HCT116 (cell line): ENCODE data around the gene PRRT2. TPM values are rescaled to one million over a fixed set of nuclear protein-coding genes. Genes with fewer than 3 reads are reported as not detected.
A peak's percentile ranks its signal among the peaks of the same experiment; 100 is the strongest.
"Not testable (repeated sequence)": the region's sequence is repeated elsewhere in the genome, so short reads cannot be mapped to it uniquely, and the experiment has no call there.

ENCODE experiments used
- ATAC-seq: fragments of 200-7000 bp; cut with Tn5 transposase; 2 replicates; pipeline ENCODE4 v1.9.1; 2020; ENCODE audit warnings: mild to moderate bottlenecking, moderate library complexity
- BruUV-seq: library from RNA; stranded (reverse); fragments of 400-500 nt; replicated peaks from 2 replicates; lab custom pipeline; 2021; lab: Mats Ljungman, UMichigan
- CTCF ChIA-PET: fragments of 300-600 bp; sonication (Branson Sonifier 250); formaldehyde crosslinking; loops from one replicate; lab custom pipeline; 2021; ENCODE audit warnings: antibody characterized with exemption; lab: Charles Lee
- POLR2A ChIA-PET: fragments of 300-600, 350-600 bp; sonication (Branson Sonifier 250); formaldehyde crosslinking; loops from one replicate; lab custom pipeline; 2021; ENCODE audit warnings: antibody characterized with exemption; lab: Charles Lee
- RAD21 ChIA-PET, 2 experiments: fragments of 300-600 bp; sonication (Branson Sonifier 250); formaldehyde crosslinking; loops; one replicate each; lab custom pipeline; 2023; ENCODE audit warnings: low total read pairs in 2 of 2; ENCODE audit not compliant: uncharacterized antibody in 2 of 2, unreplicated experiment in 2 of 2, low non-redundant PET in 1 of 2; lab: Charles Lee
- DNase-seq: peaks from one replicate; pipeline ENCODE4 v3.0.0-alpha.2; 2010; ENCODE audit warnings: low read depth, low spot score
- H2AFZ ChIP-seq: fragments of 200-600 bp; shearing (Covaris generic), sonication (generic); 2 replicates; pipeline ENCODE4 v1.6.1; 2017; ENCODE audit warnings: low read depth, mixed run types, mixed read lengths, antibody characterized with exemption, low read length; ENCODE audit not compliant: poor library complexity, severe bottlenecking
- H3K27ac ChIP-seq: 2 replicates; pipeline ENCODE4 v1.5.1; 2012; ENCODE audit warnings: low read depth, low read length
- H3K27me3 ChIP-seq: fragments of 200-600 bp; sonication (generic); 2 replicates; pipeline ENCODE4 v1.6.1; 2016; ENCODE audit warnings: mixed run types, low read length, mixed read lengths; ENCODE audit not compliant: insufficient read depth
- H3K36me3 ChIP-seq, 2 experiments: fragments of 200-500 bp in 1 of 2; fragments of 200-600 bp in 1 of 2; sonication (Bioruptor generic) in 1 of 2; sonication (generic) in 1 of 2; 2 replicates each; pipeline versions ENCODE4 v1.5.1 to v1.6.1; 2014 to 2016; ENCODE audit warnings: low read length in 2 of 2, inconsistent platforms in 1 of 2, mixed read lengths in 1 of 2, mixed run types in 1 of 2; ENCODE audit not compliant: insufficient read depth in 2 of 2, control insufficient read depth in 1 of 2
- H3K4me1 ChIP-seq, 2 experiments: fragments of 200-600 bp in 1 of 2; sonication (generic) in 1 of 2; 2 replicates each; pipeline versions ENCODE4 v1.5.1 to v1.6.1; 2012 to 2017; ENCODE audit warnings: low read length in 2 of 2, inconsistent platforms in 1 of 2, mild to moderate bottlenecking in 1 of 2, mixed read lengths in 1 of 2, mixed run types in 1 of 2, moderate library complexity in 1 of 2; ENCODE audit not compliant: insufficient read depth in 2 of 2, control insufficient read depth in 1 of 2
- H3K4me2 ChIP-seq: fragments of 200-600 bp; sonication (generic); 2 replicates; pipeline ENCODE4 v1.6.1; 2017; ENCODE audit warnings: mixed run types, low read length, mixed read lengths
- H3K4me3 ChIP-seq, 2 experiments: fragments of 200-600 bp in 1 of 2; sonication (generic) in 1 of 2; replicated peaks in 1 of 2; 2 replicates each; pipeline ENCODE4 v1.5.1; 2011 to 2016; ENCODE audit warnings: low read length in 2 of 2, control low read depth in 1 of 2, low read depth in 1 of 2, mild to moderate bottlenecking in 1 of 2, mixed read lengths in 1 of 2, mixed run types in 1 of 2
- H3K79me2 ChIP-seq: fragments of 200-600 bp; sonication (generic); 2 replicates; pipeline ENCODE4 v1.6.1; 2017; ENCODE audit warnings: mild to moderate bottlenecking, mixed run types, low read length, moderate library complexity, mixed read lengths; ENCODE audit not compliant: insufficient read depth
- H3K9ac ChIP-seq: fragments of 200-600 bp; sonication (generic); 2 replicates; pipeline ENCODE4 v1.6.1; 2016; ENCODE audit warnings: low read length, mixed read lengths
- H3K9me2 ChIP-seq: fragments of 200-600 bp; sonication (generic), shearing (Covaris generic); 2 replicates; pipeline ENCODE4 v1.6.1; 2017; ENCODE audit warnings: mixed run types, mild to moderate bottlenecking, moderate library complexity; ENCODE audit not compliant: insufficient read depth
- H3K9me3 ChIP-seq, 2 experiments: fragments of 200-500 bp in 1 of 2; fragments of 200-600 bp in 1 of 2; sonication (Bioruptor generic) in 1 of 2; sonication (generic) in 1 of 2; 2 replicates each; pipeline ENCODE4 v1.6.1; 2014 to 2017; ENCODE audit warnings: low read length in 2 of 2, mixed read lengths in 2 of 2, inconsistent platforms in 1 of 2, low read depth in 1 of 2, mild to moderate bottlenecking in 1 of 2, mixed run types in 1 of 2, moderate library complexity in 1 of 2; ENCODE audit not compliant: control insufficient read depth in 1 of 2, insufficient read depth in 1 of 2
- H4K20me1 ChIP-seq: fragments of 200-600 bp; sonication (generic), shearing (Covaris generic); 2 replicates; pipeline ENCODE4 v1.6.1; 2017; ENCODE audit warnings: mixed run types, mild to moderate bottlenecking, moderate library complexity; ENCODE audit not compliant: insufficient read depth
- CEBPB ChIP-seq: IDR thresholded peaks from 2 replicates; pipeline ENCODE4 v1.6.1; 2012; ENCODE audit warnings: low read depth
- EGR1 ChIP-seq: IDR thresholded peaks from 2 replicates; pipeline ENCODE4 v1.6.1; 2012; ENCODE audit warnings: low read depth
- SIN3A ChIP-seq: IDR thresholded peaks from 2 replicates; pipeline ENCODE4 v1.6.1; 2012; ENCODE audit warnings: low read depth
- SP1 ChIP-seq: IDR thresholded peaks from 2 replicates; pipeline ENCODE4 v1.6.1; 2012; ENCODE audit warnings: low read depth
- intact Hi-C: fragments of 100-400 bp; cut with micrococcal nuclease; formaldehyde crosslinking; loops from 2 replicates; pipeline ENCODE4 v1.10.0; 2022
- total RNA-seq: library from RNA; stranded (reverse); gene quantifications from one replicate; pipeline ENCODE4 v1.2.1, GENCODE V29; 2021; ENCODE audit not compliant: unreplicated experiment
- TF ChIP-seq, protein P1 (sequence below): IDR thresholded peaks from 2 replicates; pipeline ENCODE4 v1.6.1; 2012
- TF ChIP-seq, protein P2 (sequence below), 3 experiments: fragments of 200-600 bp in 1 of 3; sonication (generic) in 1 of 3; IDR thresholded peaks in 2 of 3; conservative IDR thresholded peaks in 1 of 3; 2 replicates each; pipeline ENCODE4 v1.5.1; 2012 to 2017; ENCODE audit warnings: low read depth in 2 of 3, low read length in 2 of 3, antibody characterized with exemption in 1 of 3, borderline replicate concordance in 1 of 3, control low read depth in 1 of 3, mild to moderate bottlenecking in 1 of 3, mixed read lengths in 1 of 3, mixed run types in 1 of 3, moderate library complexity in 1 of 3; ENCODE audit not compliant: insufficient read depth in 1 of 3

Gene PRRT2
- total RNA-seq, 1 experiment from 2014 or later = 4.0 TPM

DNA sequence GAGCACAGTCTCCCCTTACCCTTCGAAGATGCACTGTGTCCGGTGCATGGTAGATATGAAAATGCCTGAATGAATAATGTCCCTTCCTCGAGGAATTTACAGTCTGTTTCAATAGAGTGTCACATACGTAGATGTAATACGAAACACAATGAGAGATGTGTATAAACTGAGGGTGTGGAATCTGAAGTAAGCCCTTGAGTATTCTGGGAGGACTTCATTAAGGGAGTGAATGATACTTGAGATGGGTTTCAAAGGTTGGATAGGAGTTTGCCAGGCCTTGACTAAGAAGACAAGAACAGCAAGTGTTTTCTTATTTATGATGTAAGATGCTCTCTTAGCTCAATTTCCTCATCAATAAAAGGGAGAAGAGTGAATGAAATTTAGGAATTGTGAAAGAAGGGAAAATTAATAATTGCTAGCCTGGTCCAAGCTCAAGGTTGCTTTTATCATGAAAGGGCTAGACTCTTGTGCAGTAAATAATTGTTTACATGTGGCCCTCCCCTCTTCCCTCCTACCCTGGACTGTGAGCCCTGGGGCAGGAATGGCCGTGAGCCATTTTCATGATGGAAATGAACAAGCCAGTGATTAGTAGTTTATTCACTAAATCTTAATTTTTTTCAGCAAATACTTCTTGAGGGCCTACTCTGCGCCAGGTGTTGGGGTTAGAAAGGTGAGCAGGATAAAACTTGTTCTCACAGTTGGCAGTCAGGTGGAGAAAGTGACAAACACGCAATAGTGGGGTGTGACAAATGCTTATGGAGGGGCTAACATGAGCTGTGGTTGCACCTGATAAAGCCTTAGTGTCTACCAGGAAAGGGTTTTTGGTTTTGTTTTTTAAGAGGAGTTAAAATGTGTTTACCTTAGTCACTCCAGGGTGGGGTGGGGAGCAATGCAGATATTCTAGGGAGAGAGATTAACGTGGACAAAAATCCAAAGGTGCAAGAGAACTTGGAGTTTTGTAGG lies 19.9 kb upstream of the PRRT2 start:
- no TSS peak for BruUV-seq
- Histone ChIP-seq H3K9me2 (no peaks in the 10 kb centered on the region), H4K20me1 (no peaks in the 10 kb centered on the region), H3K79me2 (peaks cover 66% of the 10 kb centered on the region), H3K9me3 (no peaks in the 10 kb centered on the region), H3K4me1 (peaks cover 13 to 21% of the 10 kb centered on the region in 2 experiments), H3K27ac (peak overlapping the region; percentile 80; the same call in 1 of the 2 replicates), H3K4me2 (peak overlapping the region; percentile 83), H2AFZ (no peak overlapping the region), H3K9ac (peak overlapping the region; percentile 99), H3K4me3 (peak overlapping the region; percentile 90 to 99), H3K36me3 (peaks cover 6 to 15% of the 10 kb centered on the region in 2 experiments; a peak in 3 of 4 replicates), H3K27me3 (no peaks in the 10 kb centered on the region)
- CTCF ChIA-PET = no interaction called here
- POLR2A ChIA-PET = interaction anchor here (2.1 kb wide), 1 partner anchor 16 kb away, joined by 8 read pairs; no protein-coding TSS in a partner anchor
- ATAC-seq = no peak
- TF ChIP-seq SP1 (no peak), CEBPB (no peak), EGR1 (no peak), SIN3A (no peak)
- TF ChIP-seq, protein P1, sequence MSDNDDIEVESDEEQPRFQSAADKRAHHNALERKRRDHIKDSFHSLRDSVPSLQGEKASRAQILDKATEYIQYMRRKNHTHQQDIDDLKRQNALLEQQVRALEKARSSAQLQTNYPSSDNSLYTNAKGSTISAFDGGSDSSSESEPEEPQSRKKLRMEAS = 0 out of 2 replicates have a peak, but pooled peaks have one; percentile 16
- TF ChIP-seq, protein P2, sequence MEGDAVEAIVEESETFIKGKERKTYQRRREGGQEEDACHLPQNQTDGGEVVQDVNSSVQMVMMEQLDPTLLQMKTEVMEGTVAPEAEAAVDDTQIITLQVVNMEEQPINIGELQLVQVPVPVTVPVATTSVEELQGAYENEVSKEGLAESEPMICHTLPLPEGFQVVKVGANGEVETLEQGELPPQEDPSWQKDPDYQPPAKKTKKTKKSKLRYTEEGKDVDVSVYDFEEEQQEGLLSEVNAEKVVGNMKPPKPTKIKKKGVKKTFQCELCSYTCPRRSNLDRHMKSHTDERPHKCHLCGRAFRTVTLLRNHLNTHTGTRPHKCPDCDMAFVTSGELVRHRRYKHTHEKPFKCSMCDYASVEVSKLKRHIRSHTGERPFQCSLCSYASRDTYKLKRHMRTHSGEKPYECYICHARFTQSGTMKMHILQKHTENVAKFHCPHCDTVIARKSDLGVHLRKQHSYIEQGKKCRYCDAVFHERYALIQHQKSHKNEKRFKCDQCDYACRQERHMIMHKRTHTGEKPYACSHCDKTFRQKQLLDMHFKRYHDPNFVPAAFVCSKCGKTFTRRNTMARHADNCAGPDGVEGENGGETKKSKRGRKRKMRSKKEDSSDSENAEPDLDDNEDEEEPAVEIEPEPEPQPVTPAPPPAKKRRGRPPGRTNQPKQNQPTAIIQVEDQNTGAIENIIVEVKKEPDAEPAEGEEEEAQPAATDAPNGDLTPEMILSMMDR (IDR thresholded peaks at IDR 0.05 in 2 of 3, conservative IDR thresholded peaks at IDR 0.05 in 1 of 3; ENCODE audit: borderline replicate concordance in 1 of 3, insufficient read depth in 1 of 3, low read depth in 2 of 3, low read length in 2 of 3) = no peak
- RAD21 ChIA-PET = no interaction called here
- no peak for DNase-seq
- intact Hi-C loops = loop anchor here (2.0 kb wide), 1 partner anchor 13 kb away; no protein-coding TSS in a partner anchor

DNA sequence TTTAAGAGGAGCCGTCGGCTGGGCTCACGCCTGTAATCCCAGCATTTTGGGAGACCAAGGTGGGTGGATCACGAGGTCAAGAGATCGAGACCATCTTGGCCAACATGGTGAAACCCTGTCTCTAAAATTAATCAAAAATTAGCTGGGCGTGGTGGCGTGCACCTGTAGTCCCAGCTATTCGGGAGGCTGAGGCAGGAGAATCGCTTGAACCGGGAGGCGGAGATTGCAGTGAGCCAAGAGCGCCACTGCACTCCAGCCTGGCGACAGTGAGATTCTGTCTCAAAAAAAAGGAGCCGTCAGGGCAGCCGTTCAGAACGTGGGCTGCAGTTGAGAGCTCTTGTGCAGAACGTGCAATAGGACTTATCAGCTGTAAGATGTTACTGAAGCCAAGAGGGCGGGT lies 18.8 kb upstream of the PRRT2 start:
- H3K4me3 ChIP-seq, H3K4me2 ChIP-seq, ATAC-seq, RAD21 ChIA-PET, BruUV-seq, H4K20me1 ChIP-seq, H3K9me2 ChIP-seq, H3K9ac ChIP-seq, intact Hi-C loops, POLR2A ChIA-PET, DNase-seq, H3K27me3 ChIP-seq, H3K27ac ChIP-seq, H2AFZ ChIP-seq, H3K9me3 ChIP-seq: not testable (repeated sequence)
- CTCF ChIA-PET = interaction anchor here (1.0 kb wide), 1 partner anchor 23 kb away, joined by 3 read pairs; the partner anchor contains the start of gene PAGR1
- peaks cover 15 to 26% of the 10 kb centered on the region in 2 experiments for H3K36me3 ChIP-seq
- peaks cover 13 to 21% of the 10 kb centered on the region in 2 experiments for H3K4me1 ChIP-seq
- H3K79me2 ChIP-seq = peaks cover 76% of the 10 kb centered on the region
